Measurements from ENCODE around the gene KLK14.

KLK14 gene

GRCh38 chr19:51031880-51032225 is 50.8 kb downstream of the KLK14 start:
- no peak for FAIRE-seq

GRCh38 chr19:51031220-51031879 is 51.3 kb downstream of the KLK14 start:
- FAIRE-seq: no peak

- no peak for FAIRE-seq
Observed at GRCh38 chr19:51030631-51031030, 52.1 kb downstream of the KLK14 start.

GRCh38 chr19:51029718-51030117 is 53.0 kb downstream of the KLK14 start:
- no peak for FAIRE-seq
